ENCODE data around the gene ABHD16A.

GRCh38 chr6:31680226-31681134, 22.6 kb downstream of the ABHD16A start, which contains the start of gene LY6G5C:
- TF ChIP-seq POLR2A (IDR thresholded peaks at IDR 0.05; ENCODE audit: low read depth, low read length) (no peak), POLR2AphosphoS5 (IDR thresholded peaks at IDR 0.05; ENCODE audit: low read depth, low read length) (no peak)

Data from GM12892 (cell line).